Adrenal gland (tissue), 5 donors: ENCODE data around the gene CAB39L.

Experiments used
- POLR2A ChIP-seq, 2 donors: fragments of 450-650 bp; IDR thresholded peaks; one replicate each; pipeline ENCODE4 v1.6.1; 2017; ENCODE audit warnings: antibody characterized with exemption in 2 of 2, mild to moderate bottlenecking in 2 of 2, moderate library complexity in 1 of 2
- TF ChIP-seq, protein P1 (sequence below), 6 experiments: fragments of 450-650 bp in 4 of 6; fragments of 200-600 bp in 2 of 6; sonication (generic) in 1 of 6; IDR thresholded peaks; 1 replicate in 5 of 6; 2 replicates in 1 of 6; pipeline versions ENCODE4 v1.5.1 to v1.8.0; 2016 to 2021; ENCODE audit warnings: antibody characterized with exemption in 6 of 6, mild to moderate bottlenecking in 2 of 6, moderate library complexity in 1 of 6
- donor health status: DM: no; HTN: no; CAD: no.

GRCh38 chr13:49399801-49400472 is 43.9 kb downstream of the CAB39L start:
- TF ChIP-seq, protein P1, sequence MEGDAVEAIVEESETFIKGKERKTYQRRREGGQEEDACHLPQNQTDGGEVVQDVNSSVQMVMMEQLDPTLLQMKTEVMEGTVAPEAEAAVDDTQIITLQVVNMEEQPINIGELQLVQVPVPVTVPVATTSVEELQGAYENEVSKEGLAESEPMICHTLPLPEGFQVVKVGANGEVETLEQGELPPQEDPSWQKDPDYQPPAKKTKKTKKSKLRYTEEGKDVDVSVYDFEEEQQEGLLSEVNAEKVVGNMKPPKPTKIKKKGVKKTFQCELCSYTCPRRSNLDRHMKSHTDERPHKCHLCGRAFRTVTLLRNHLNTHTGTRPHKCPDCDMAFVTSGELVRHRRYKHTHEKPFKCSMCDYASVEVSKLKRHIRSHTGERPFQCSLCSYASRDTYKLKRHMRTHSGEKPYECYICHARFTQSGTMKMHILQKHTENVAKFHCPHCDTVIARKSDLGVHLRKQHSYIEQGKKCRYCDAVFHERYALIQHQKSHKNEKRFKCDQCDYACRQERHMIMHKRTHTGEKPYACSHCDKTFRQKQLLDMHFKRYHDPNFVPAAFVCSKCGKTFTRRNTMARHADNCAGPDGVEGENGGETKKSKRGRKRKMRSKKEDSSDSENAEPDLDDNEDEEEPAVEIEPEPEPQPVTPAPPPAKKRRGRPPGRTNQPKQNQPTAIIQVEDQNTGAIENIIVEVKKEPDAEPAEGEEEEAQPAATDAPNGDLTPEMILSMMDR (IDR thresholded peaks at IDR 0.05): no peak
- TF ChIP-seq POLR2A (IDR thresholded peaks at IDR 0.05): no peak
